H1 (cell line): Measurements from ENCODE around the gene SKA1. TPM values are rescaled to one million over a fixed set of nuclear protein-coding genes. Genes with fewer than 3 reads are reported as not detected.

ENCODE experiments used
- CTCF ChIA-PET: fragments of 300-600 bp; sonication (Branson Sonifier 250); formaldehyde crosslinking; loops from one replicate; lab custom pipeline; 2021; ENCODE audit not compliant: partially characterized antibody; lab: Charles Lee
- POLR2A ChIA-PET: fragments of 300-600 bp; sonication (Branson Sonifier 250); formaldehyde crosslinking; loops from one replicate; lab custom pipeline; 2021; ENCODE audit warnings: inconsistent platforms; ENCODE audit not compliant: partially characterized antibody; lab: Charles Lee
- DNase-seq, 2 experiments: peaks; one replicate each; pipeline versions ENCODE4 v3.0.0 to v3.0.0-alpha.2; 2010 to 2022; ENCODE audit warnings: low spot score in 2 of 2, low read depth in 1 of 2, mixed read lengths in 1 of 2
- FAIRE-seq: peaks from 2 replicates; lab custom pipeline; 2011; peaks lifted over from hg19 to GRCh38; lab: Jason Lieb, UNC
- H2AFZ ChIP-seq: 2 replicates; pipeline ENCODE4 v1.8.1; 2012; ENCODE audit warnings: low read length, inconsistent platforms
- H2AK5ac ChIP-seq: 2 replicates; pipeline ENCODE4 v1.6.1; 2013; ENCODE audit warnings: low read depth, low read length
- H2BK120ac ChIP-seq: replicated peaks from 2 replicates; pipeline ENCODE3; 2013; ENCODE audit warnings: low read depth, low read length, inconsistent platforms
- H2BK12ac ChIP-seq: 2 replicates; pipeline ENCODE4 v1.6.1; 2013; ENCODE audit warnings: low read depth, low read length
- H2BK15ac ChIP-seq: 2 replicates; pipeline ENCODE4 v1.6.1; 2013; ENCODE audit warnings: low read length
- H2BK20ac ChIP-seq: 2 replicates; pipeline ENCODE4 v1.6.1; 2013; ENCODE audit warnings: low read length
- H2BK5ac ChIP-seq: 2 replicates; pipeline ENCODE4 v1.6.1; 2013; ENCODE audit warnings: low read depth, low read length
- H3K14ac ChIP-seq: 2 replicates; pipeline ENCODE4 v1.6.1; 2013; ENCODE audit warnings: inconsistent platforms; ENCODE audit not compliant: insufficient read length
- H3K18ac ChIP-seq: 2 replicates; pipeline ENCODE4 v1.6.1; 2013; ENCODE audit warnings: low read length; ENCODE audit errors: extremely low read depth
- H3K23ac ChIP-seq: 2 replicates; pipeline ENCODE4 v1.6.1; 2013; ENCODE audit warnings: inconsistent platforms; ENCODE audit not compliant: insufficient read length
- H3K23me2 ChIP-seq: 2 replicates; pipeline ENCODE4 v1.6.1; 2013; ENCODE audit warnings: low read depth, low read length
- H3K27ac ChIP-seq: 2 replicates; pipeline ENCODE4 v1.6.1; 2011; ENCODE audit warnings: low read depth, low read length, inconsistent platforms
- H3K27me3 ChIP-seq, 4 experiments: replicated peaks in 1 of 4; 1 replicate in 1 of 4; 2 replicates in 3 of 4; pipeline versions ENCODE4 v1.6.1 to v1.8.1; 2011 to 2013; ENCODE audit warnings: low read length in 3 of 4, mild to moderate bottlenecking in 3 of 4, inconsistent platforms in 2 of 4, mixed read lengths in 2 of 4, moderate library complexity in 1 of 4; ENCODE audit not compliant: control insufficient read depth in 3 of 4, insufficient read depth in 3 of 4; ENCODE audit errors: extremely low read depth in 1 of 4
- H3K36me3 ChIP-seq, 4 experiments: 2 replicates each; pipeline versions ENCODE4 v1.6.1 to v1.8.1; 2011 to 2013; ENCODE audit warnings: mild to moderate bottlenecking in 4 of 4, low read length in 3 of 4, moderate library complexity in 2 of 4, control low read depth in 1 of 4, inconsistent platforms in 1 of 4; ENCODE audit not compliant: insufficient read depth in 4 of 4, control insufficient read depth in 2 of 4
- H3K4ac ChIP-seq: replicated peaks from 2 replicates; pipeline ENCODE3; 2013; ENCODE audit warnings: low read length, low read depth, mixed read lengths, inconsistent platforms; ENCODE audit not compliant: insufficient read length
- H3K4me1 ChIP-seq, 4 experiments: replicated peaks in 1 of 4; 1 replicate in 1 of 4; 2 replicates in 3 of 4; pipeline versions ENCODE4 v1.6.1 to v1.8.1; 2011 to 2013; ENCODE audit warnings: low read length in 3 of 4, inconsistent platforms in 2 of 4, mixed read lengths in 1 of 4; ENCODE audit not compliant: insufficient read depth in 4 of 4, control insufficient read depth in 3 of 4
- H3K4me2 ChIP-seq, 2 experiments: 2 replicates each; pipeline versions ENCODE4 v1.6.1 to v1.8.1; 2011 to 2013; ENCODE audit warnings: low read depth in 2 of 2, low read length in 2 of 2, control low read depth in 1 of 2, inconsistent platforms in 1 of 2, mild to moderate bottlenecking in 1 of 2; ENCODE audit not compliant: insufficient read depth in 1 of 2
- H3K4me3 ChIP-seq, 4 experiments: fragments of 200-600, 300-600 bp in 1 of 4; sonication (generic), shearing (Covaris generic), sonication (Bioruptor Twin) in 1 of 4; 2 replicates each; pipeline versions ENCODE4 v1.5.1 to v1.8.1; 2011 to 2016; ENCODE audit warnings: low read length in 4 of 4, low read depth in 3 of 4, control low read depth in 2 of 4, inconsistent platforms in 2 of 4, mild to moderate bottlenecking in 2 of 4, mixed read lengths in 1 of 4, moderate library complexity in 1 of 4; ENCODE audit not compliant: insufficient read depth in 2 of 4; ENCODE audit errors: extremely low read depth in 1 of 4
- H3K56ac ChIP-seq: replicated peaks from 2 replicates; pipeline ENCODE3; 2013; ENCODE audit warnings: low read depth, mild to moderate bottlenecking, mixed read lengths, low read length, inconsistent platforms; ENCODE audit not compliant: insufficient read length
- H3K79me1 ChIP-seq: 2 replicates; pipeline ENCODE4 v1.6.1; 2013; ENCODE audit warnings: low read depth, low read length, control low read depth
- H3K79me2 ChIP-seq, 2 experiments: 2 replicates each; pipeline versions ENCODE4 v1.6.1 to v1.8.1; 2012 to 2013; ENCODE audit warnings: low read length in 2 of 2, mild to moderate bottlenecking in 2 of 2, inconsistent platforms in 1 of 2; ENCODE audit not compliant: insufficient read depth in 2 of 2, control insufficient read depth in 1 of 2
- H3K9ac ChIP-seq, 4 experiments: replicated peaks in 1 of 4; 1 replicate in 1 of 4; 2 replicates in 3 of 4; pipeline versions ENCODE4 v1.6.1 to v1.8.1; 2011 to 2013; ENCODE audit warnings: low read depth in 3 of 4, low read length in 3 of 4, control low read depth in 2 of 4, mild to moderate bottlenecking in 2 of 4, moderate library complexity in 2 of 4, inconsistent platforms in 1 of 4; ENCODE audit errors: extremely low read depth in 1 of 4
- H3K9me3 ChIP-seq, 2 experiments: 2 replicates each; pipeline versions ENCODE4 v1.6.1 to v1.8.1; 2012 to 2013; ENCODE audit warnings: mild to moderate bottlenecking in 2 of 2, moderate library complexity in 2 of 2, control low read depth in 1 of 2, inconsistent platforms in 1 of 2, low read depth in 1 of 2, low read length in 1 of 2, mixed read lengths in 1 of 2; ENCODE audit not compliant: insufficient read depth in 2 of 2
- H4K20me1 ChIP-seq, 2 experiments: replicated peaks in 1 of 2; 2 replicates each; pipeline versions ENCODE3 to v1.8.1; 2011 to 2013; ENCODE audit warnings: inconsistent platforms in 2 of 2, low read length in 2 of 2, mild to moderate bottlenecking in 1 of 2; ENCODE audit not compliant: insufficient read depth in 2 of 2, control insufficient read depth in 1 of 2
- H4K5ac ChIP-seq: 2 replicates; pipeline ENCODE4 v1.6.1; 2013; ENCODE audit warnings: low read length, low read depth, mixed read lengths, inconsistent platforms; ENCODE audit not compliant: insufficient read length
- H4K8ac ChIP-seq: 2 replicates; pipeline ENCODE4 v1.8.0; 2013; ENCODE audit warnings: mild to moderate bottlenecking, moderate library complexity, low read length, inconsistent platforms; ENCODE audit not compliant: insufficient read depth; ENCODE audit errors: extremely low read depth
- H4K91ac ChIP-seq: replicated peaks from 2 replicates; pipeline ENCODE3; 2013; ENCODE audit warnings: low read length, mixed read lengths, inconsistent platforms; ENCODE audit not compliant: insufficient read length
- CHD2 ChIP-seq: IDR thresholded peaks from 2 replicates; pipeline ENCODE4 v1.6.1; 2012; ENCODE audit warnings: low read length, improper control_type of control experiment
- CTBP2 ChIP-seq: IDR thresholded peaks from 2 replicates; pipeline ENCODE4 v1.7.0; 2011; ENCODE audit warnings: borderline replicate concordance, mild to moderate bottlenecking, moderate library complexity, mixed read lengths, low read length; ENCODE audit not compliant: insufficient read depth, insufficient read length
- EP300 ChIP-seq, 2 experiments: IDR thresholded peaks; 1 replicate in 1 of 2; 2 replicates in 1 of 2; pipeline ENCODE4 v1.6.1; 2011 to 2012; ENCODE audit warnings: low read depth in 2 of 2, low read length in 2 of 2, mild to moderate bottlenecking in 2 of 2, borderline replicate concordance in 1 of 2, inconsistent platforms in 1 of 2, moderate library complexity in 1 of 2
- HDAC6 ChIP-seq: IDR thresholded peaks from one replicate; pipeline ENCODE4 v1.7.1; 2012; ENCODE audit warnings: low read depth, mild to moderate bottlenecking, inconsistent platforms, low read length, moderate library complexity
- KDM5A ChIP-seq: fragments of 200-600 bp; IDR thresholded peaks from 2 replicates; pipeline ENCODE4 v1.7.1; 2012; ENCODE audit warnings: mild to moderate bottlenecking, low read length, inconsistent platforms, mixed read lengths
- NRF1 ChIP-seq: IDR thresholded peaks from 2 replicates; pipeline ENCODE4 v1.6.1; 2011; ENCODE audit warnings: mild to moderate bottlenecking, low read depth, low read length, improper control_type of control experiment
- PHF8 ChIP-seq: fragments of 200-600 bp; sonication (generic); conservative IDR thresholded peaks from 2 replicates; pipeline ENCODE4 v1.7.1; 2012; ENCODE audit warnings: low read depth, mild to moderate bottlenecking, inconsistent platforms, low read length, moderate library complexity
- RXRA ChIP-seq: IDR thresholded peaks from 2 replicates; pipeline ENCODE4 v1.6.1; 2011; ENCODE audit warnings: low read depth, mild to moderate bottlenecking, low read length, moderate library complexity; ENCODE audit not compliant: insufficient read depth
- SP4 ChIP-seq: IDR thresholded peaks from 2 replicates; pipeline ENCODE4 v1.6.1; 2012; ENCODE audit warnings: low read length, inconsistent platforms
- WGBS, 2 experiments: shearing (Covaris generic) in 1 of 2; methylation state at CpG; one replicate each; pipeline versions ENCODE4 v1.1.6 to v1.1.7; 2013 to 2015; ENCODE audit warnings: low lambda C conversion rate in 2 of 2, mixed read lengths in 2 of 2, inconsistent platforms in 1 of 2, low coverage in 1 of 2, missing lambda C conversion rate in 1 of 2; ENCODE audit not compliant: insufficient replicate concordance in 2 of 2, insufficient coverage in 1 of 2, insufficient read length in 1 of 2; ENCODE audit errors: extremely low coverage in 1 of 2, missing lambda C conversion rate in 1 of 2; 5-methylcytosine and 5-hydroxymethylcytosine counted together
- polyA plus RNA-seq, 7 experiments: library from polyadenylated mRNA; depleted of rRNA in 3 of 7; stranded (reverse) in 5 of 7; unstranded in 2 of 7; fragments of >200 nt in 5 of 7; fragments of 200-250 nt in 2 of 7; gene quantifications; 1 replicate in 5 of 7; 2 replicates in 1 of 7; 4 replicates in 1 of 7; pipeline versions ENCODE4 v1.2.1 to v1.2.3, GENCODE V29; 2011 to 2013; ENCODE audit warnings: missing spikeins in 2 of 7, mixed read lengths in 2 of 7
- total RNA-seq: library from RNA; stranded (reverse); fragmentation: NEBNext Ultra II Directional; extraction: Animal tissue kit (Norgen Biotek cat#: 25700); gene quantifications from 2 replicates; pipeline ENCODE4 v1.2.1, GENCODE V29; 2021

Gene SKA1
- total and polyA plus RNA-seq, 2 of the 8 experiments (the other 6 are each of a cell fraction or from before 2014, with no cell fraction given): 8.6 to 22.9 TPM

DNA sequence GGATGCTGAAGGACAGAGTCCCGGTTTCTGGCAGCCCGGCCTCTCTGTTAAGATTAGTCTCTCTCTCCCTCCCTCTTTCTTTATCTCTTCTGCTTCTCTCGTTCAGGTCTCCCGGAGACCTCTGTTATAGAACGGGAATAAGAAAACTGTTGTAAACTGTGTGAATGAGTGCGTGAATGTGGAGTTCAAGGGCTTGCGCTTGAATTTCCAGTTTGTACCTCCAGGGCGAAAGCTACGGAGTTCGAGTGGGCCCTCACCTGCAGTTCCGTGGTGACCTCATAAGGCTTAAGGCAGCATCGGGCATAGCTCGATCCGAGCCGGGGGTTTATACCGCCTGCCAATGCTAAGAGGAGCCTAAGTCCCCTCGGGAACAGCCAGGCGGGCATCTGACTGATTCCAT, 26.4 kb downstream of the SKA1 start:
- Histone ChIP-seq H4K91ac (no peak overlapping the region), H4K20me1 (no peaks in the 10 kb centered on the region), H4K5ac (no peak overlapping the region), H3K23me2 (no peaks in the 10 kb centered on the region), H2AFZ (no peak overlapping the region), H3K27me3 (peaks cover 2 to 28% (median 18%) of the 10 kb centered on the region in 4 experiments; a peak in 5 of 7 replicates), H3K56ac (no peak overlapping the region), H3K14ac (no peak overlapping the region), H2BK12ac (no peak overlapping the region), H3K79me2 (no peaks in the 10 kb centered on the region), H3K4ac (no peak overlapping the region), H3K27ac (no peak overlapping the region), H3K36me3 (no peaks in the 10 kb centered on the region), H2BK15ac (no peak overlapping the region), H3K4me1 (peaks cover 5 to 38% (median 30%) of the 10 kb centered on the region in 4 experiments), H3K9me3 (no peaks in the 10 kb centered on the region), H4K8ac (no peak overlapping the region), H3K4me2 (peak overlapping the region in 1 of 2 experiments; percentile 45; a peak in 2 of 4 replicates), H3K79me1 (no peaks in the 10 kb centered on the region), H2BK120ac (no peak overlapping the region), H3K4me3 (peak overlapping the region in 1 of 4 experiments; percentile 34; a peak in 2 of 8 replicates), H2AK5ac (no peak overlapping the region), H3K18ac (no peak overlapping the region), H2BK5ac (no peak overlapping the region), H3K23ac (no peak overlapping the region), H3K9ac (no peak overlapping the region), H2BK20ac (no peak overlapping the region)
- POLR2A ChIA-PET: no interaction called here
- CTCF ChIA-PET: interaction anchor here (0.9 to 2.2 kb wide), 7 partner anchors 10 to 68 kb away, joined by 3 to 8 read pairs (median 4); no protein-coding TSS in a partner anchor
- FAIRE-seq (no peak), DNase-seq (no peak)
- WGBS, 2 experiments: 61% methylated on average over 18 of the region's 18 CpGs; no CpG with 5 or more reads in 1 of the 2 experiments
- no peak for TF ChIP-seq RXRA
- no peak for TF ChIP-seq SP4
- no peak for TF ChIP-seq HDAC6
- no peak for TF ChIP-seq CHD2
- TF ChIP-seq EP300 (IDR thresholded peaks at IDR 0.05; ENCODE audit: borderline replicate concordance in 1 of 2, low read depth in 2 of 2, low read length in 2 of 2): no peak
- no peak for TF ChIP-seq KDM5A
- TF ChIP-seq CTBP2: no peak
- TF ChIP-seq NRF1: no peak
- TF ChIP-seq PHF8: no peak
